Prostate gland (tissue), 2 donors: ENCODE data around the gene SLAIN2.
"Not testable (repeated sequence)": the region's sequence is repeated elsewhere in the genome, so short reads cannot be mapped to it uniquely, and the experiment has no call there.

Experiments used
- CTCF ChIP-seq, 4 experiments: fragments of 200-600 bp in 2 of 4; fragments of 450-650 bp in 2 of 4; sonication (generic) in 2 of 4; IDR thresholded peaks; 1 replicate in 3 of 4; 2 replicates in 1 of 4; pipeline ENCODE4 v1.5.1; 2016 to 2019; ENCODE audit warnings: antibody characterized with exemption in 4 of 4, mild to moderate bottlenecking in 2 of 4, moderate library complexity in 2 of 4
- POLR2A ChIP-seq: fragments of 450-650 bp; IDR thresholded peaks from one replicate; pipeline ENCODE4 v1.6.1; 2016; ENCODE audit warnings: antibody characterized with exemption, mild to moderate bottlenecking
- POLR2AphosphoS5 ChIP-seq: sonication (generic); formaldehyde crosslinking; IDR thresholded peaks from one replicate; pipeline ENCODE4 v1.6.1; 2017; ENCODE audit warnings: antibody characterized with exemption

DNA sequence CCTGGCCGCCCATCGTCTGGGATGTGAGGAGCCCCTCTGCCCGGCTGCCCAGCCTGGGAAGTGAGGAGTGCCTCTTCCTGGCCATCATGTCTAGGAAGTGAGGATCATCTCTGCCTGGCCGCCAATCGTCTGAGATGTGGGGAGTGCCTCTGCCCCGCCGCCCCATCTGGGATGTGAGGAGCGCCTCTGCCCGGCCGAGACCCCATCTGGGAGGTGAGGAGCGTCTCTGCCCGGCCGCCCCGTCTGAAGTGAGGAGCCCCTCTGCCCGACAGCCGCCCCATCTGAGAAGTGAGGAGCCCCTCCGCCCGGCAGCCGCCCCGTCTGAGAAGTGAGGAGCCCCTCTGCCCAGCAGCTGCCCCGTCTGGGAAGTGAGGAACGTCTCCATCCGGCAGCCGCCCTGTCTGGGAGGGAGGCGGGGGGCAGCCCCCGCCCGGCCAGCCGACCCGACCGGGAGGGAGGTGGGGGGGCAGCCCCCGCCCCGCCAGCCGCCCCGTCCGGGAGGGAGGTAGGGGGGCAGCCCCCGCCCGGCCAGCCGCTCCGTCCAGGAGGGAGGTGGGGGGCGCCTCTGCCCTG lies 49.0 kb upstream of the SLAIN2 start:
- not testable (repeated sequence) for TF ChIP-seq CTCF (IDR thresholded peaks at IDR 0.05); POLR2A; POLR2AphosphoS5
